Measurements from ENCODE around the gene RNF167. TPM values are rescaled to one million over a fixed set of nuclear protein-coding genes. Genes with fewer than 3 reads are reported as not detected.

RNF167 gene
- total and polyA plus RNA-seq, 9 donors: 22.7 to 221 (median 79.4) TPM

GRCh38 chr17:4960279-4960922, 20.3 kb downstream of the RNF167 start:
- H3K36me3 ChIP-seq: no peaks in the 10 kb centered on the region
- intact Hi-C loops (cut with DNase I): no loop called here
- 83 to 87% (median 84%) methylated on average over 9 of the region's 9 CpGs for WGBS, 3 donors

GRCh38 chr17:4965311-4965986, 25.4 kb downstream of the RNF167 start:
- Histone ChIP-seq H3K27ac (no peak overlapping the region), H3K4me1 (ENCODE audit: insufficient read depth) (peaks cover 8% of the 10 kb centered on the region), H3K27me3 (no peaks in the 10 kb centered on the region), H3K4me3 (no peak overlapping the region), H3K36me3 (no peaks in the 10 kb centered on the region), H3K9me3 (no peaks in the 10 kb centered on the region)
- WGBS, 3 donors: 94 to 96% (median 95%) methylated on average over 15 of the region's 15 CpGs
- DNase-seq: no peak
- intact Hi-C loops (cut with DNase I): no loop called here
- no peak for TF ChIP-seq EP300 (IDR thresholded peaks at IDR 0.05)
- TF ChIP-seq, protein P1, sequence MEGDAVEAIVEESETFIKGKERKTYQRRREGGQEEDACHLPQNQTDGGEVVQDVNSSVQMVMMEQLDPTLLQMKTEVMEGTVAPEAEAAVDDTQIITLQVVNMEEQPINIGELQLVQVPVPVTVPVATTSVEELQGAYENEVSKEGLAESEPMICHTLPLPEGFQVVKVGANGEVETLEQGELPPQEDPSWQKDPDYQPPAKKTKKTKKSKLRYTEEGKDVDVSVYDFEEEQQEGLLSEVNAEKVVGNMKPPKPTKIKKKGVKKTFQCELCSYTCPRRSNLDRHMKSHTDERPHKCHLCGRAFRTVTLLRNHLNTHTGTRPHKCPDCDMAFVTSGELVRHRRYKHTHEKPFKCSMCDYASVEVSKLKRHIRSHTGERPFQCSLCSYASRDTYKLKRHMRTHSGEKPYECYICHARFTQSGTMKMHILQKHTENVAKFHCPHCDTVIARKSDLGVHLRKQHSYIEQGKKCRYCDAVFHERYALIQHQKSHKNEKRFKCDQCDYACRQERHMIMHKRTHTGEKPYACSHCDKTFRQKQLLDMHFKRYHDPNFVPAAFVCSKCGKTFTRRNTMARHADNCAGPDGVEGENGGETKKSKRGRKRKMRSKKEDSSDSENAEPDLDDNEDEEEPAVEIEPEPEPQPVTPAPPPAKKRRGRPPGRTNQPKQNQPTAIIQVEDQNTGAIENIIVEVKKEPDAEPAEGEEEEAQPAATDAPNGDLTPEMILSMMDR (IDR thresholded peaks at IDR 0.05): no peak
- TF ChIP-seq POLR2A (IDR thresholded peaks at IDR 0.05): no peak

More at GRCh38 chr17:4960279-4960922, 20.3 kb downstream of the RNF167 start:
- Histone ChIP-seq H3K27ac (no peak overlapping the region), H3K27me3 (no peaks in the 10 kb centered on the region), H3K9me3 (no peaks in the 10 kb centered on the region), H3K4me1 (ENCODE audit: insufficient read depth) (no peaks in the 10 kb centered on the region), H3K4me3 (no peak overlapping the region)
- no peak for TF ChIP-seq POLR2A (IDR thresholded peaks at IDR 0.05)
- no peak for TF ChIP-seq EP300 (IDR thresholded peaks at IDR 0.05)
- TF ChIP-seq, protein P1 (IDR thresholded peaks at IDR 0.05): no peak
- DNase-seq: no peak

GRCh38 chr17:4966844-4967538, 26.9 kb downstream of the RNF167 start:
- H3K4me1 ChIP-seq (ENCODE audit: insufficient read depth): peaks cover 8% of the 10 kb centered on the region
- no peaks in the 10 kb centered on the region for H3K36me3 ChIP-seq
- peak; percentile 95 to 98 (median 97) for DNase-seq
- H3K27me3 ChIP-seq: no peaks in the 10 kb centered on the region
- WGBS, 3 donors: 0 to 1% (median 0%) methylated on average over 42 of the region's 42 CpGs
- intact Hi-C loops (cut with DNase I): no loop called here
- TF ChIP-seq, protein P1 (IDR thresholded peaks at IDR 0.05): peak in 1 of 3 donors; percentile 6
- no peak for TF ChIP-seq POLR2A (IDR thresholded peaks at IDR 0.05)
- H3K9me3 ChIP-seq: no peaks in the 10 kb centered on the region
- H3K4me3 ChIP-seq: peak overlapping the region; percentile 81
- H3K27ac ChIP-seq: peak overlapping the region; percentile 67 to 99

GRCh38 chr17:4967539-4968485, 27.7 kb downstream of the RNF167 start, which contains the start of gene SPAG7:
SPAG7 (minus strand) TSS chr17:4967817; CDS start chr17:4967804, 13 bp downstream.
- peak; percentile 92 to 98 (median 95) for DNase-seq
- intact Hi-C loops (cut with DNase I): no loop called here
- H3K27ac ChIP-seq: peak within 1 kb of the TSS; percentile 67 to 99
- H3K36me3 ChIP-seq: no peaks in the 10 kb centered on the region
- WGBS, 3 donors: 1 to 2% (median 1%) methylated on average over 62 to 66 of the region's 66 CpGs
- H3K4me1 ChIP-seq (ENCODE audit: insufficient read depth): peaks cover 8% of the 10 kb centered on the region
- no peaks in the 10 kb centered on the region for H3K27me3 ChIP-seq
- no peaks in the 10 kb centered on the region for H3K9me3 ChIP-seq
- peak within 1 kb of the TSS; percentile 81 for H3K4me3 ChIP-seq
- TF ChIP-seq, protein P1 (IDR thresholded peaks at IDR 0.05): peak in 1 of 3 donors; percentile 14
- TF ChIP-seq POLR2A (IDR thresholded peaks at IDR 0.05): peak; percentile 88
- TF ChIP-seq EP300 (IDR thresholded peaks at IDR 0.05): no peak

Data from ovary (tissue), 9 donors.